Neural progenitor cell (in vitro differentiated cells): ENCODE measurements around the gene ZNF592. TPM values are rescaled to one million over a fixed set of nuclear protein-coding genes. Genes with fewer than 3 reads are reported as not detected.

Source experiments
- DNase-seq: peaks from one replicate; pipeline ENCODE4 v3.0.0-alpha.2; 2016; ENCODE audit warnings: low spot score
- H2AFZ ChIP-seq: fragments of 200-600 bp; sonication (generic); replicated peaks from 2 replicates; pipeline ENCODE4 v1.6.1; 2016; ENCODE audit warnings: antibody characterized with exemption
- H3F3A ChIP-seq: fragments of 200-600 bp; sonication (generic); 2 replicates; pipeline ENCODE4 v1.6.1; 2016; ENCODE audit warnings: antibody characterized with exemption, low read depth
- H3K27ac ChIP-seq: fragments of 200-600 bp; sonication (generic); 2 replicates; pipeline ENCODE4 v1.5.1; 2016; ENCODE audit warnings: mild to moderate bottlenecking
- H3K27me3 ChIP-seq: fragments of 200-600 bp; sonication (generic); 2 replicates; pipeline ENCODE4 v1.6.1; 2016; ENCODE audit warnings: mild to moderate bottlenecking, moderate library complexity
- H3K36me3 ChIP-seq: fragments of 200-600 bp; sonication (generic); 2 replicates; pipeline ENCODE4 v1.5.1; 2016
- H3K4me1 ChIP-seq: fragments of 200-600 bp; sonication (generic); 2 replicates; pipeline ENCODE4 v1.6.1; 2016; ENCODE audit warnings: mixed run types
- H3K4me2 ChIP-seq: fragments of 200-600 bp; sonication (generic); 2 replicates; pipeline ENCODE4 v1.6.1; 2016
- H3K4me3 ChIP-seq: fragments of 200-600 bp; sonication (generic); 2 replicates; pipeline ENCODE4 v1.5.1; 2016
- H3K79me2 ChIP-seq: fragments of 200-600 bp; sonication (generic); 2 replicates; pipeline ENCODE4 v1.6.1; 2016; ENCODE audit warnings: low read depth
- H3K9ac ChIP-seq: fragments of 200-600 bp; sonication (generic); 2 replicates; pipeline ENCODE4 v1.6.1; 2016
- H3K9me3 ChIP-seq: fragments of 200-600 bp; sonication (generic); 2 replicates; pipeline ENCODE4 v1.5.1; 2016; ENCODE audit warnings: low read depth
- H4K20me1 ChIP-seq: fragments of 200-600 bp; sonication (generic); 2 replicates; pipeline ENCODE4 v1.6.1; 2016; ENCODE audit warnings: low read depth
- H3K27ac Mint-ChIP-seq: 3 replicates; pipeline ENCODE4 v1.8.0; 2021; ENCODE audit warnings: mixed read lengths
- H3K27me3 Mint-ChIP-seq: 2 replicates; pipeline ENCODE4 v1.8.0; 2022; ENCODE audit warnings: low read depth, mild to moderate bottlenecking, inconsistent platforms, moderate library complexity, mixed read lengths; ENCODE audit not compliant: insufficient read depth
- H3K36me3 Mint-ChIP-seq: 3 replicates; pipeline ENCODE4 v1.8.0; 2021; ENCODE audit warnings: mixed read lengths
- H3K4me1 Mint-ChIP-seq: 3 replicates; pipeline ENCODE4 v1.8.0; 2021; ENCODE audit warnings: mixed read lengths
- H3K4me3 Mint-ChIP-seq: 3 replicates; pipeline ENCODE4 v1.8.0; 2021; ENCODE audit warnings: mild to moderate bottlenecking, moderate library complexity, mixed read lengths
- H3K9me3 Mint-ChIP-seq: 3 replicates; pipeline ENCODE4 v1.8.0; 2020; ENCODE audit warnings: mixed read lengths
- CTCF ChIP-seq: fragments of 200-600 bp; sonication (generic); IDR thresholded peaks from 2 replicates; pipeline ENCODE4 v1.5.1; 2017; ENCODE audit warnings: antibody characterized with exemption, mild to moderate bottlenecking
- EZH2 ChIP-seq: fragments of 200-600 bp; sonication (generic); IDR thresholded peaks from 2 replicates; pipeline ENCODE4 v1.6.1; 2017; ENCODE audit warnings: antibody characterized with exemption, mild to moderate bottlenecking, moderate library complexity
- EZH2phosphoT487 ChIP-seq: fragments of 200-600 bp; sonication (generic); IDR thresholded peaks from 2 replicates; pipeline ENCODE4 v1.6.1; 2017; ENCODE audit warnings: antibody characterized with exemption
- total RNA-seq: library from RNA; depleted of rRNA; stranded (reverse); fragments of >200 nt; gene quantifications from 2 replicates; pipeline ENCODE4 v1.2.3, GENCODE V29; 2015; ENCODE audit warnings: low replicate concordance

ZNF592 gene
- total RNA-seq, 1 donor from 2014 or later: 5.8 TPM

- DNase-seq: no peak
- no peak for TF ChIP-seq CTCF
- TF ChIP-seq EZH2: no peak
- no peak for TF ChIP-seq EZH2phosphoT487
These were observed 79.9 kb downstream of the ZNF592 start for GRCh38 chr15:84828086-84828908.

GRCh38 chr15:84829428-84829827 lies 81.0 kb downstream of the ZNF592 start:
- H3K27ac ChIP-seq: no peak overlapping the region

More at GRCh38 chr15:84828086-84828908, 79.9 kb downstream of the ZNF592 start:
- Mint-ChIP-seq H3K4me3 (no peak overlapping the region), H3K4me1 (peaks cover 4% of the 10 kb centered on the region), H3K9me3 (no peaks in the 10 kb centered on the region), H3K27ac (no peak overlapping the region), H3K27me3 (no peaks in the 10 kb centered on the region), H3K36me3 (no peaks in the 10 kb centered on the region)
- Histone ChIP-seq H3K4me3 (no peak overlapping the region), H2AFZ (no peak overlapping the region), H3K9me3 (no peaks in the 10 kb centered on the region), H3K4me2 (no peak overlapping the region), H3K4me1 (no peaks in the 10 kb centered on the region), H3K9ac (no peak overlapping the region), H4K20me1 (no peaks in the 10 kb centered on the region), H3K79me2 (no peaks in the 10 kb centered on the region), H3K27ac (no peak overlapping the region), H3F3A (no peaks in the 10 kb centered on the region), H3K36me3 (no peaks in the 10 kb centered on the region), H3K27me3 (no peaks in the 10 kb centered on the region)

GRCh38 chr15:84830036-84830435 lies 81.6 kb downstream of the ZNF592 start:
- Histone ChIP-seq H3K4me3 (no peak overlapping the region), H3F3A (no peaks in the 10 kb centered on the region)
- H3K36me3 Mint-ChIP-seq: no peaks in the 10 kb centered on the region

More at GRCh38 chr15:84829428-84829827, 81.0 kb downstream of the ZNF592 start:
- H3K4me3 ChIP-seq: no peak overlapping the region
- H3F3A ChIP-seq: no peaks in the 10 kb centered on the region
- H3K36me3 ChIP-seq: no peaks in the 10 kb centered on the region
- DNase-seq: no peak
- TF ChIP-seq EZH2: no peak
- no peak for TF ChIP-seq CTCF
- TF ChIP-seq EZH2phosphoT487: no peak
- no peaks in the 10 kb centered on the region for H4K20me1 ChIP-seq
- H3K27ac Mint-ChIP-seq: no peak overlapping the region
- H3K4me2 ChIP-seq: no peak overlapping the region
- no peak overlapping the region for H3K4me3 Mint-ChIP-seq
- H3K27me3 Mint-ChIP-seq: no peaks in the 10 kb centered on the region
- H3K79me2 ChIP-seq: no peaks in the 10 kb centered on the region
- no peak overlapping the region for H2AFZ ChIP-seq
- H3K9ac ChIP-seq: no peak overlapping the region
- no peaks in the 10 kb centered on the region for H3K36me3 Mint-ChIP-seq
- H3K9me3 ChIP-seq: no peaks in the 10 kb centered on the region
- H3K4me1 ChIP-seq: peaks cover 6% of the 10 kb centered on the region
- no peaks in the 10 kb centered on the region for H3K9me3 Mint-ChIP-seq
- H3K27me3 ChIP-seq: no peaks in the 10 kb centered on the region
- peaks cover 3% of the 10 kb centered on the region for H3K4me1 Mint-ChIP-seq

More at GRCh38 chr15:84830036-84830435, 81.6 kb downstream of the ZNF592 start:
- DNase-seq: no peak
- Histone ChIP-seq H3K79me2 (no peaks in the 10 kb centered on the region), H4K20me1 (no peaks in the 10 kb centered on the region), H3K9ac (no peak overlapping the region), H2AFZ (no peak overlapping the region), H3K27me3 (no peaks in the 10 kb centered on the region), H3K4me2 (no peak overlapping the region), H3K9me3 (no peaks in the 10 kb centered on the region), H3K27ac (no peak overlapping the region), H3K36me3 (no peaks in the 10 kb centered on the region), H3K4me1 (peaks cover 9% of the 10 kb centered on the region)
- Mint-ChIP-seq H3K4me1 (peaks cover 3% of the 10 kb centered on the region), H3K9me3 (no peaks in the 10 kb centered on the region), H3K27ac (no peak overlapping the region), H3K27me3 (no peaks in the 10 kb centered on the region), H3K4me3 (no peak overlapping the region)
- TF ChIP-seq EZH2 (no peak), EZH2phosphoT487 (no peak), CTCF (no peak)
